ENCODE results near the gene MID1IP1. TPM values are rescaled to one million over a fixed set of nuclear protein-coding genes. Genes with fewer than 3 reads are reported as not detected.

The MID1IP1 gene
- total RNA-seq, 1 donor from 2014 or later = 76.1 TPM

DNA sequence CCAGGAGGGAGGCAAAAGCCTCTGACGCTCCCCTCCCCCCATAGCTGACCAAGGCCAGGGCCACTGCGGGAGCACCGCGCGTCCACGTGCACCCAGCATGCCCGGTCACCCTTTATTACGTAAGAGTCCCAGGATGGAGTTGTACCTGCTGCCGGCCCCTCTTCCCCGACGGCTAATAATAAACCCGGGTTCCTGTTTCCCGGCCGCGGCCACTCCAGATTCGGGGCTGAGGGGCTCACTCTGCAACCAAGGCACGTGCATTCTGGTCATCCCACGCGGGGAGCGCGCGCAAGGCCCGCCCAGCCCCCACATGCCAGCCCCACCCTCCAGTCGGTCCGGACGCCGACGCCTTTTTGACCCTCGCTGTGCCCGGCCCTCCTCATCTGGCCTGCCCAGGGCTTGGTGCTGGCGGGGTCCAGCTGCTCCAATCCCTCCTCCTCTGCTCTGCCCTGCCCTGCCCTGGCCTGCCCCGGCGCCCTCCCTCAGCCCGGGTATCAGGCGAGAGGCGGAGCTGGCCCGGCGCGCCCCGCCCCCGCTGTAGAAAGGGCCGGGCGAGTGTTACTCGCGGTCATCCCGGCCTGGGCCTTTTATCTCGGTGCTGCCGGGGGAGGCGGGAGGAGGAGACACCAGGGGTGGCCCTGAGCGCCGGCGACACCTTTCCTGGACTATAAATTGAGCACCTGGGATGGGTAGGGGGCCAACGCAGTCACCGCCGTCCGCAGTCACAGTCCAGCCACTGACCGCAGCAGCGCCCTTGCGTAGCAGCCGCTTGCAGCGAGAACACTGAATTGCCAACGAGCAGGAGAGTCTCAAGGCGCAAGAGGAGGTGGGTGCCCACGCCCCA is 2.6 kb downstream of the MID1IP1 start:
- peak overlapping the region; percentile 66 to 78 for H3K4me3 ChIP-seq
- H3K27me3 ChIP-seq = no peaks in the 10 kb centered on the region
- H3K9me3 ChIP-seq = no peaks in the 10 kb centered on the region
- H3K36me3 ChIP-seq = no peaks in the 10 kb centered on the region
- peak overlapping the region; percentile 80 to 91 for H3K27ac ChIP-seq
- no peak for TF ChIP-seq CTCF (IDR thresholded peaks at IDR 0.05)
- peak; percentile 49 to 90 for DNase-seq (ENCODE audit: low spot score in 2 of 2)
- peaks cover 0 to 5% of the 10 kb centered on the region in 2 donors for H3K4me1 ChIP-seq
- intact Hi-C loops (cut with DNase I) = loop anchor here (2.0 to 10.0 kb wide), 5 partner anchors 65 to 1461 kb away; partner anchors contain the start of gene BCOR

DNA sequence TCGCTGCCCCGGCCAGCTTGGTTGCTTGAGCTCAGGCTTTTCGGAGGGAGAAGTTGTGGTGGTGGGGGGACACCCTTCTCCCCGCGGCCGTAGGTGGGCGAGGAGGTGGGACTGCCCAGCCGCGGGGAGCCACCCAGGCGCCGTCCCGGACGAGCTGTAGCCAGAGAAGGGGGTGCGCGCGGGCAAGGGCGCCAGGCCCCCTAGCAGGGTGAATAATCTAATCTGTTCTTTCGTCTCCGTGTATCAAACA is 3.1 kb downstream of the MID1IP1 start:
- Histone ChIP-seq H3K27me3 (no peaks in the 10 kb centered on the region), H3K4me1 (peaks cover 0 to 5% of the 10 kb centered on the region in 2 donors), H3K36me3 (no peaks in the 10 kb centered on the region), H3K4me3 (peak overlapping the region; percentile 66 to 78), H3K27ac (peak overlapping the region; percentile 80 to 91), H3K9me3 (no peaks in the 10 kb centered on the region)
- TF ChIP-seq CTCF (IDR thresholded peaks at IDR 0.05) = no peak
- no peak for DNase-seq (ENCODE audit: low spot score in 2 of 2)
- intact Hi-C loops (cut with DNase I) = loop anchor here (2.0 to 10.0 kb wide), 5 partner anchors 64 to 1460 kb away; partner anchors contain the start of gene BCOR

GRCh38 chrX:38804682-38805431 is 3.6 kb downstream of the MID1IP1 start:
- Histone ChIP-seq H3K4me3 (peak overlapping the region; percentile 66 to 78), H3K27me3 (no peaks in the 10 kb centered on the region), H3K4me1 (peaks cover 0 to 5% of the 10 kb centered on the region in 2 donors), H3K36me3 (no peaks in the 10 kb centered on the region), H3K9me3 (no peaks in the 10 kb centered on the region), H3K27ac (peak overlapping the region; percentile 80 to 91)
- TF ChIP-seq CTCF (IDR thresholded peaks at IDR 0.05) = no peak
- intact Hi-C loops (cut with DNase I) = loop anchor here (2.0 to 10.0 kb wide), 5 partner anchors 64 to 1460 kb away; partner anchors contain the start of gene BCOR
- peak in 1 of 2 donors; percentile 65 for DNase-seq (ENCODE audit: low spot score in 2 of 2)

GRCh38 chrX:38805432-38806389 is 4.5 kb downstream of the MID1IP1 start:
- Histone ChIP-seq H3K4me3 (peak overlapping the region; percentile 66 to 78), H3K27ac (peak overlapping the region; percentile 80 to 91), H3K9me3 (no peaks in the 10 kb centered on the region), H3K36me3 (no peaks in the 10 kb centered on the region), H3K27me3 (no peaks in the 10 kb centered on the region), H3K4me1 (peaks cover 0 to 5% of the 10 kb centered on the region in 2 donors)
- DNase-seq (ENCODE audit: low spot score in 2 of 2) = peak in 1 of 2 donors; percentile 83
- no peak for TF ChIP-seq CTCF (IDR thresholded peaks at IDR 0.05)
- intact Hi-C loops (cut with DNase I) = loop anchor here (2.0 to 10.0 kb wide), 4 partner anchors 63 to 1459 kb away; partner anchors contain the start of gene BCOR

All from ascending aorta (tissue), 2 donors.